IPS-20b (cell line): ENCODE measurements around the gene SHTN1.
A peak's percentile ranks its signal among the peaks of the same experiment; 100 is the strongest.

Experiments
- H3K27ac ChIP-seq: one replicate; pipeline ENCODE4 v1.5.1; 2013; ENCODE audit warnings: low read length
- H3K27me3 ChIP-seq: 2 replicates; pipeline ENCODE4 v1.6.1; 2013; ENCODE audit warnings: mild to moderate bottlenecking, low read length, inconsistent platforms; ENCODE audit not compliant: insufficient read depth
- H3K36me3 ChIP-seq: 2 replicates; pipeline ENCODE4 v1.6.1; 2013; ENCODE audit warnings: low read depth, mild to moderate bottlenecking, inconsistent platforms, low read length, moderate library complexity; ENCODE audit not compliant: insufficient read depth
- H3K4me1 ChIP-seq: 2 replicates; pipeline ENCODE4 v1.6.1; 2013; ENCODE audit warnings: mild to moderate bottlenecking, control low read depth, inconsistent platforms, low read length, moderate library complexity; ENCODE audit not compliant: insufficient read depth
- H3K4me3 ChIP-seq: 2 replicates; pipeline ENCODE4 v1.5.1; 2013; ENCODE audit warnings: mild to moderate bottlenecking, low read length, inconsistent platforms
- H3K9ac ChIP-seq: 2 replicates; pipeline ENCODE4 v1.6.1; 2013; ENCODE audit warnings: low read depth, mild to moderate bottlenecking, inconsistent platforms, low read length, moderate library complexity
- H3K9me3 ChIP-seq: 2 replicates; pipeline ENCODE4 v1.6.1; 2013; ENCODE audit warnings: mild to moderate bottlenecking, low read depth, low read length, inconsistent platforms; ENCODE audit not compliant: insufficient read depth

SHTN1 gene

GRCh38 chr10:117000580-117000979, 4.4 kb downstream of the SHTN1 start:
- no peaks in the 10 kb centered on the region for H3K36me3 ChIP-seq

GRCh38 chr10:116998172-116998571, 6.8 kb downstream of the SHTN1 start:
- H3K4me1 ChIP-seq: no peaks in the 10 kb centered on the region; the same call in 1 of the 2 replicates
- H3K9ac ChIP-seq: no peak overlapping the region
- no peak overlapping the region for H3K27ac ChIP-seq
- 0 out of 2 replicates have a peak, but pooled peaks cover under 1% of the 10 kb centered on the region for H3K27me3 ChIP-seq
- H3K9me3 ChIP-seq: no peaks in the 10 kb centered on the region
- no peaks in the 10 kb centered on the region for H3K36me3 ChIP-seq
- H3K4me3 ChIP-seq: no peak overlapping the region

More at GRCh38 chr10:117000580-117000979, 4.4 kb downstream of the SHTN1 start:
- Histone ChIP-seq H3K27me3 (peaks cover 16% of the 10 kb centered on the region), H3K4me3 (no peak overlapping the region), H3K9me3 (no peaks in the 10 kb centered on the region), H3K9ac (no peak overlapping the region), H3K4me1 (peaks cover under 1% of the 10 kb centered on the region; the same call in 1 of the 2 replicates), H3K27ac (no peak overlapping the region)

- Histone ChIP-seq H3K9me3 (no peaks in the 10 kb centered on the region), H3K36me3 (no peaks in the 10 kb centered on the region), H3K4me1 (peaks cover 7% of the 10 kb centered on the region; the same call in 1 of the 2 replicates), H3K9ac (no peak overlapping the region), H3K4me3 (no peak overlapping the region), H3K27me3 (no peaks in the 10 kb centered on the region; the same call in 1 of the 2 replicates), H3K27ac (no peak overlapping the region)
Measured at GRCh38 chr10:116997015-116997414, 8.0 kb downstream of the SHTN1 start.

- H3K27ac ChIP-seq: no peak overlapping the region
- H3K4me1 ChIP-seq: peaks cover 10% of the 10 kb centered on the region
- no peaks in the 10 kb centered on the region for H3K9me3 ChIP-seq
- no peak overlapping the region for H3K4me3 ChIP-seq
- peaks cover 7% of the 10 kb centered on the region; the same call in 1 of the 2 replicates for H3K27me3 ChIP-seq
- peak overlapping the region; percentile 0; the same call in 1 of the 2 replicates for H3K9ac ChIP-seq
- H3K36me3 ChIP-seq: no peaks in the 10 kb centered on the region
Measured at GRCh38 chr10:116995648-116996047, 9.3 kb downstream of the SHTN1 start.

GRCh38 chr10:116994113-116994890, 10.7 kb downstream of the SHTN1 start:
- H3K9ac ChIP-seq: no peak overlapping the region
- H3K36me3 ChIP-seq: no peaks in the 10 kb centered on the region
- H3K27me3 ChIP-seq: peaks cover 7% of the 10 kb centered on the region; the same call in 1 of the 2 replicates
- H3K9me3 ChIP-seq: no peaks in the 10 kb centered on the region
- H3K27ac ChIP-seq: no peak overlapping the region
- H3K4me3 ChIP-seq: no peak overlapping the region
- peaks cover 23% of the 10 kb centered on the region for H3K4me1 ChIP-seq

- H3K9me3 ChIP-seq: no peaks in the 10 kb centered on the region
- no peak overlapping the region for H3K9ac ChIP-seq
- H3K36me3 ChIP-seq: no peaks in the 10 kb centered on the region
- no peak overlapping the region for H3K4me3 ChIP-seq
- peaks cover 7% of the 10 kb centered on the region; the same call in 1 of the 2 replicates for H3K27me3 ChIP-seq
- no peak overlapping the region for H3K27ac ChIP-seq
- peaks cover 29% of the 10 kb centered on the region for H3K4me1 ChIP-seq
Measured at GRCh38 chr10:116993610-116994009, 11.4 kb downstream of the SHTN1 start.

GRCh38 chr10:116992183-116992582, 12.8 kb downstream of the SHTN1 start:
- no peaks in the 10 kb centered on the region for H3K9me3 ChIP-seq
- H3K9ac ChIP-seq: no peak overlapping the region
- no peak overlapping the region for H3K27ac ChIP-seq
- H3K36me3 ChIP-seq: no peaks in the 10 kb centered on the region
- peaks cover 7% of the 10 kb centered on the region; the same call in 1 of the 2 replicates for H3K27me3 ChIP-seq
- H3K4me1 ChIP-seq: peaks cover 29% of the 10 kb centered on the region
- H3K4me3 ChIP-seq: no peak overlapping the region

- H3K4me3 ChIP-seq: no peak overlapping the region
- no peaks in the 10 kb centered on the region for H3K9me3 ChIP-seq
- H3K4me1 ChIP-seq: peaks cover 29% of the 10 kb centered on the region
- H3K36me3 ChIP-seq: no peaks in the 10 kb centered on the region
- peaks cover 7% of the 10 kb centered on the region; the same call in 1 of the 2 replicates for H3K27me3 ChIP-seq
- H3K27ac ChIP-seq: no peak overlapping the region
- H3K9ac ChIP-seq: no peak overlapping the region
Measured at GRCh38 chr10:116990276-116990800, 14.6 kb downstream of the SHTN1 start.

- Histone ChIP-seq H3K9ac (peak overlapping the region; percentile 40; the same call in 1 of the 2 replicates), H3K4me1 (peaks cover 29% of the 10 kb centered on the region), H3K36me3 (no peaks in the 10 kb centered on the region), H3K4me3 (peak overlapping the region; percentile 17; the same call in 1 of the 2 replicates), H3K9me3 (no peaks in the 10 kb centered on the region), H3K27me3 (peaks cover 7% of the 10 kb centered on the region; the same call in 1 of the 2 replicates), H3K27ac (no peak overlapping the region)
Measured at GRCh38 chr10:116989439-116989838, 15.5 kb downstream of the SHTN1 start.

GRCh38 chr10:116988311-116988710, 16.7 kb downstream of the SHTN1 start:
- Histone ChIP-seq H3K27ac (no peak overlapping the region), H3K9me3 (no peaks in the 10 kb centered on the region)

GRCh38 chr10:116985611-116986010, 19.4 kb downstream of the SHTN1 start:
- H3K27me3 ChIP-seq: no peaks in the 10 kb centered on the region
- peaks cover 19% of the 10 kb centered on the region for H3K4me1 ChIP-seq
- H3K27ac ChIP-seq: no peak overlapping the region
- no peaks in the 10 kb centered on the region for H3K9me3 ChIP-seq
- H3K9ac ChIP-seq: no peak overlapping the region
- no peak overlapping the region for H3K4me3 ChIP-seq
- H3K36me3 ChIP-seq: no peaks in the 10 kb centered on the region

More at GRCh38 chr10:116988311-116988710, 16.7 kb downstream of the SHTN1 start:
- H3K36me3 ChIP-seq: no peaks in the 10 kb centered on the region
- H3K27me3 ChIP-seq: peaks cover 7% of the 10 kb centered on the region; the same call in 1 of the 2 replicates
- H3K9ac ChIP-seq: no peak overlapping the region
- H3K4me3 ChIP-seq: no peak overlapping the region
- peaks cover 29% of the 10 kb centered on the region for H3K4me1 ChIP-seq
